H9 (cell line): Measurements from ENCODE around the gene MX1. TPM values are rescaled to one million over a fixed set of nuclear protein-coding genes. Genes with fewer than 3 reads are reported as not detected.

Experiments used
- DNase-seq: peaks from one replicate; pipeline ENCODE4 v3.0.0-alpha.2; 2017
- H2AFZ ChIP-seq: one replicate; pipeline ENCODE4 v1.6.1; 2013; ENCODE audit warnings: mild to moderate bottlenecking, low read length, control low read depth, moderate library complexity
- H2AK5ac ChIP-seq: 2 replicates; pipeline ENCODE4 v1.6.1; 2013; ENCODE audit warnings: low read length, control low read depth, mixed read lengths; ENCODE audit not compliant: insufficient read length
- H2BK120ac ChIP-seq: one replicate; pipeline ENCODE4 v1.6.1; 2013; ENCODE audit warnings: low read depth, mild to moderate bottlenecking, low read length, control low read depth, inconsistent platforms; ENCODE audit not compliant: poor library complexity, severe bottlenecking
- H2BK12ac ChIP-seq: 2 replicates; pipeline ENCODE4 v1.6.1; 2013; ENCODE audit warnings: low read length, control low read depth, mixed read lengths, low read depth; ENCODE audit not compliant: insufficient read length
- H2BK15ac ChIP-seq: 2 replicates; pipeline ENCODE4 v1.6.1; 2013; ENCODE audit warnings: low read depth, low read length, control low read depth
- H2BK20ac ChIP-seq: one replicate; pipeline ENCODE4 v1.6.1; 2013; ENCODE audit warnings: low read depth, mild to moderate bottlenecking, low read length, control low read depth, inconsistent platforms; ENCODE audit not compliant: poor library complexity, severe bottlenecking
- H2BK5ac ChIP-seq: 2 replicates; pipeline ENCODE4 v1.6.1; 2013; ENCODE audit warnings: low read length, control low read depth, mixed read lengths; ENCODE audit not compliant: insufficient read length
- H3K14ac ChIP-seq: 2 replicates; pipeline ENCODE4 v1.6.1; 2013; ENCODE audit warnings: low read length, control low read depth; ENCODE audit not compliant: insufficient read depth
- H3K18ac ChIP-seq: 2 replicates; pipeline ENCODE4 v1.6.1; 2013; ENCODE audit warnings: low read depth, mild to moderate bottlenecking, mixed read lengths, low read length, control low read depth; ENCODE audit not compliant: insufficient read length
- H3K23ac ChIP-seq: 2 replicates; pipeline ENCODE4 v1.6.1; 2013; ENCODE audit warnings: low read length, control low read depth, mixed read lengths, low read depth; ENCODE audit not compliant: insufficient read length
- H3K23me2 ChIP-seq: 2 replicates; pipeline ENCODE4 v1.6.1; 2013; ENCODE audit warnings: low read depth, mild to moderate bottlenecking, mixed read lengths, low read length, control low read depth; ENCODE audit not compliant: insufficient read length, poor library complexity, severe bottlenecking
- H3K27ac ChIP-seq: 2 replicates; pipeline ENCODE4 v1.5.1; 2013; ENCODE audit warnings: low read length, control low read depth, mixed read lengths, low read depth; ENCODE audit not compliant: insufficient read length
- H3K27me3 ChIP-seq: 2 replicates; pipeline ENCODE4 v1.6.1; 2013; ENCODE audit warnings: low read length, control low read depth, inconsistent platforms; ENCODE audit not compliant: insufficient read depth
- H3K4ac ChIP-seq: 2 replicates; pipeline ENCODE4 v1.6.1; 2013; ENCODE audit warnings: low read depth, mild to moderate bottlenecking, control low read depth, inconsistent platforms, low read length, moderate library complexity
- H3K4me1 ChIP-seq: 2 replicates; pipeline ENCODE4 v1.6.1; 2013; ENCODE audit warnings: low read length, control low read depth, inconsistent platforms; ENCODE audit not compliant: insufficient read depth
- H3K4me2 ChIP-seq: 2 replicates; pipeline ENCODE4 v1.6.1; 2013; ENCODE audit warnings: low read length, control low read depth, mixed read lengths; ENCODE audit not compliant: insufficient read length, insufficient read depth
- H3K56ac ChIP-seq: 2 replicates; pipeline ENCODE4 v1.6.1; 2013; ENCODE audit warnings: low read depth, mild to moderate bottlenecking, mixed read lengths, low read length, control low read depth; ENCODE audit not compliant: insufficient read length
- H3K79me1 ChIP-seq: 2 replicates; pipeline ENCODE4 v1.6.1; 2013; ENCODE audit warnings: low read depth, mild to moderate bottlenecking, moderate library complexity, low read length, control low read depth, inconsistent platforms; ENCODE audit not compliant: insufficient read depth, poor library complexity, severe bottlenecking
- H3K79me2 ChIP-seq: 2 replicates; pipeline ENCODE4 v1.6.1; 2013; ENCODE audit warnings: low read length, control low read depth, inconsistent platforms; ENCODE audit not compliant: insufficient read depth
- H3K9ac ChIP-seq: 2 replicates; pipeline ENCODE4 v1.6.1; 2013; ENCODE audit warnings: low read length, control low read depth, mixed read lengths; ENCODE audit not compliant: insufficient read length; ENCODE audit errors: extremely low read depth
- H3K9me3 ChIP-seq: one replicate; pipeline ENCODE4 v1.6.1; 2013; ENCODE audit warnings: low read depth, low read length, inconsistent platforms; ENCODE audit not compliant: control insufficient read depth
- H3T11ph ChIP-seq: one replicate; pipeline ENCODE4 v1.6.1; 2013; ENCODE audit warnings: mild to moderate bottlenecking, low read length, control low read depth, inconsistent platforms
- H4K20me1 ChIP-seq: one replicate; pipeline ENCODE4 v1.6.1; 2013; ENCODE audit not compliant: control insufficient read depth, insufficient read length, insufficient read depth
- H4K5ac ChIP-seq: 2 replicates; pipeline ENCODE4 v1.6.1; 2013; ENCODE audit warnings: low read depth, mild to moderate bottlenecking, mixed read lengths, low read length, control low read depth; ENCODE audit not compliant: insufficient read length
- H4K8ac ChIP-seq: replicated peaks from 2 replicates; pipeline ENCODE4 v1.6.1; 2013; ENCODE audit warnings: low read length, control low read depth, mixed read lengths, low read depth; ENCODE audit not compliant: insufficient read length
- H4K91ac ChIP-seq: 2 replicates; pipeline ENCODE4 v1.6.1; 2013; ENCODE audit warnings: low read depth, mild to moderate bottlenecking, moderate library complexity, mixed read lengths, low read length, control low read depth; ENCODE audit not compliant: insufficient read length
- H3K27ac Mint-ChIP-seq, 3 experiments: 2 replicates in 2 of 3; 3 replicates in 1 of 3; pipeline ENCODE4 v1.8.0; 2020 to 2021; ENCODE audit warnings: mixed read lengths in 3 of 3, mild to moderate bottlenecking in 1 of 3, moderate library complexity in 1 of 3
- H3K27me3 Mint-ChIP-seq: 2 replicates; pipeline ENCODE4 v1.8.0; 2021; ENCODE audit warnings: low read depth, mild to moderate bottlenecking, moderate library complexity, mixed read lengths
- H3K36me3 Mint-ChIP-seq, 3 experiments: 2 replicates in 2 of 3; 3 replicates in 1 of 3; pipeline ENCODE4 v1.8.0; 2020 to 2021; ENCODE audit warnings: low read depth in 3 of 3, mixed read lengths in 3 of 3; ENCODE audit not compliant: insufficient read depth in 1 of 3
- H3K4me1 Mint-ChIP-seq, 2 experiments: 2 replicates each; pipeline ENCODE4 v1.8.0; 2020; ENCODE audit warnings: mixed read lengths in 2 of 2
- H3K4me3 Mint-ChIP-seq, 2 experiments: 2 replicates in 1 of 2; 3 replicates in 1 of 2; pipeline ENCODE4 v1.8.0; 2020 to 2021; ENCODE audit warnings: mild to moderate bottlenecking in 2 of 2, mixed read lengths in 2 of 2, moderate library complexity in 1 of 2
- H3K9me3 Mint-ChIP-seq, 2 experiments: 2 replicates in 1 of 2; 3 replicates in 1 of 2; pipeline ENCODE4 v1.8.0; 2020; ENCODE audit warnings: mild to moderate bottlenecking in 2 of 2, mixed read lengths in 2 of 2, moderate library complexity in 1 of 2
- WGBS: extraction: QIAGEN DNeasy Blood & Tissue Kit; methylation state at CpG from one replicate; pipeline ENCODE4 v1.1.7; 2013; ENCODE audit warnings: missing lambda C conversion rate, low lambda C conversion rate, mixed read lengths; ENCODE audit not compliant: insufficient read length; ENCODE audit errors: extremely low coverage; 5-methylcytosine and 5-hydroxymethylcytosine counted together
- total RNA-seq: library from RNA; stranded (reverse); gene quantifications from 2 replicates; pipeline ENCODE4 v1.2.1, GENCODE V29; 2021
- TF ChIP-seq, protein P1 (sequence below): fragments of 200-600 bp; sonication (generic); conservative IDR thresholded peaks from 3 replicates; pipeline ENCODE4 v1.8.0; 2021; ENCODE audit warnings: antibody characterized with exemption, mild to moderate bottlenecking

The MX1 gene
- total RNA-seq, 1 experiment from 2014 or later = 6.3 TPM

DNA sequence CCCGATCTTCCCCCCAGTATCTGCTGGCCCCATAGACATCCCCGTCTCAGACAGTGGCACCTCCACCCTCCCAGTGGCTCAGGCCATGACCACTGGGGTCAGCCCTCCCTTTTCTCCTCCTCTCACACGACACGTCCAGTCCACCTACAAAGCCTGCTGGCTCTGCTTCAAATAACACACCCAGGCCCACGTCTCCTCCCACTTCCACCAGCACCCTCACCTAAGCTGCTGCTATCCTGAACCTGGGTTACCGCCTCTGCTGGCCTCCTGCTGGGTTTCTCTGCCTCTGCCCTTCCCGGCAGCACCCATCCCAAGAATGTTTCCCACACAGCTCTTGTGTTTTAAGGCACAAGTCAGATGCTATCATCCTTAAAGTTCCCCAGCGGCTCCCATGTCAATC, 38.2 kb upstream of the MX1 start:
- no peak overlapping the region for H3K23ac ChIP-seq
- H4K5ac ChIP-seq = no peak overlapping the region
- peaks cover 3 to 6% of the 10 kb centered on the region in 2 experiments; a peak in 3 of 4 replicates for H3K4me1 Mint-ChIP-seq
- H2BK120ac ChIP-seq = no peak overlapping the region
- H2AK5ac ChIP-seq = no peak overlapping the region
- no peak overlapping the region for H3K56ac ChIP-seq
- H2AFZ ChIP-seq = no peak overlapping the region
- no peaks in the 10 kb centered on the region for H3K79me1 ChIP-seq
- peaks cover 0 to 7% (median 0%) of the 10 kb centered on the region in 3 experiments; a peak in 2 of 7 replicates for H3K36me3 Mint-ChIP-seq
- H3K27ac Mint-ChIP-seq = no peak overlapping the region; a peak in 1 of 7 replicates
- TF ChIP-seq, protein P1, sequence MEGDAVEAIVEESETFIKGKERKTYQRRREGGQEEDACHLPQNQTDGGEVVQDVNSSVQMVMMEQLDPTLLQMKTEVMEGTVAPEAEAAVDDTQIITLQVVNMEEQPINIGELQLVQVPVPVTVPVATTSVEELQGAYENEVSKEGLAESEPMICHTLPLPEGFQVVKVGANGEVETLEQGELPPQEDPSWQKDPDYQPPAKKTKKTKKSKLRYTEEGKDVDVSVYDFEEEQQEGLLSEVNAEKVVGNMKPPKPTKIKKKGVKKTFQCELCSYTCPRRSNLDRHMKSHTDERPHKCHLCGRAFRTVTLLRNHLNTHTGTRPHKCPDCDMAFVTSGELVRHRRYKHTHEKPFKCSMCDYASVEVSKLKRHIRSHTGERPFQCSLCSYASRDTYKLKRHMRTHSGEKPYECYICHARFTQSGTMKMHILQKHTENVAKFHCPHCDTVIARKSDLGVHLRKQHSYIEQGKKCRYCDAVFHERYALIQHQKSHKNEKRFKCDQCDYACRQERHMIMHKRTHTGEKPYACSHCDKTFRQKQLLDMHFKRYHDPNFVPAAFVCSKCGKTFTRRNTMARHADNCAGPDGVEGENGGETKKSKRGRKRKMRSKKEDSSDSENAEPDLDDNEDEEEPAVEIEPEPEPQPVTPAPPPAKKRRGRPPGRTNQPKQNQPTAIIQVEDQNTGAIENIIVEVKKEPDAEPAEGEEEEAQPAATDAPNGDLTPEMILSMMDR = no peak
- H4K91ac ChIP-seq = no peak overlapping the region
- no peak overlapping the region for H2BK12ac ChIP-seq
- no peaks in the 10 kb centered on the region for H3K27me3 ChIP-seq
- WGBS = no CpG with 5 or more reads among the region's 8 CpGs
- no peak overlapping the region for H3T11ph ChIP-seq
- no peaks in the 10 kb centered on the region for H3K23me2 ChIP-seq
- no peak overlapping the region for H3K14ac ChIP-seq
- H3K4me2 ChIP-seq = no peak overlapping the region
- no peak overlapping the region for H3K27ac ChIP-seq
- H4K8ac ChIP-seq = no peak overlapping the region
- no peak overlapping the region for H3K9ac ChIP-seq
- H3K18ac ChIP-seq = no peak overlapping the region
- H3K4me1 ChIP-seq = no peaks in the 10 kb centered on the region
- H3K79me2 ChIP-seq = no peaks in the 10 kb centered on the region
- H4K20me1 ChIP-seq = no peaks in the 10 kb centered on the region
- DNase-seq = no peak
- H2BK5ac ChIP-seq = no peak overlapping the region
- H2BK20ac ChIP-seq = no peak overlapping the region
- no peak overlapping the region for H3K4me3 Mint-ChIP-seq
- no peak overlapping the region for H3K4ac ChIP-seq
- H3K9me3 ChIP-seq = no peaks in the 10 kb centered on the region
- H3K9me3 Mint-ChIP-seq = peaks cover 0 to 6% of the 10 kb centered on the region in 2 experiments; a peak in 2 of 5 replicates
- H3K27me3 Mint-ChIP-seq = peaks cover 2% of the 10 kb centered on the region
- no peak overlapping the region for H2BK15ac ChIP-seq
